ENCODE results near the gene ZFP30.

The ZFP30 gene

DNA sequence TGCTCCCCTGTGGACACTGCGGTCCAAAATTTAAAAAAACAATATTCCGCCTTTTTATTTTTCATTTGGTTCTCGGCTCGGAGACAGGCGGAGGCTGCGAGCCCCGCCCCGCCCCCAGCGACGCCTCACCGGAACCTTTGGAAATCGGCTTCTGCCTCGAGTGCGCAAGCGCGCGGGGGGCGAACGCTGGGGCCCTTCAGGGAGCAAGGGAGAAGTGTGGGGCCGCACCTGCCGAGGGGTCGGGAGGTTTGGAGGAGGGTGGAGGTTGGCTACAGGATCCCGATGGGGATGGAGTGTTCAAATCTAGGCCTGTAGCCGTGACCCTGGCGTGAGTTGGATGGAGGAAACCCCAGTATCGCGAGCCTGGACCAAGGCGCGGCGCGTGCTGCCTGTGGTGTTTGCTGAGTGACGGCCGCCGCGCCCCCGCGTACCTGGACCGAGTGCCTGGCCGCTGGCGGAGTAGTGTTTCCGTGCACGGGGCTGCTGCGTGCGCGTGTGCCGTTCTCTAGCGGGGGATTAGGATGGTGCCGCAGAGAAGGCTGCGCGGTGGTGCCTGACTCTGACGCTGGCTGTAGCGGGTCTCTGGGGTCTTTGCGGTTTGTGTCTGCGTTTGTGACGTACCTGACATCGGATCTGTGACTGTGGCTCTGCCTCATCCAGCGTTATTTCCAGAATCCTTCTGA, 565 bp upstream of the ZFP30 start:
- peak overlapping the region; percentile 52 for H3K4me3 ChIP-seq (ENCODE audit: low read depth, low read length)
- ChIA-PET CTCF (interaction anchor here (0.7 kb wide), 1 partner anchor 17 kb away, joined by 3 read pairs; no protein-coding TSS in a partner anchor), POLR2A (interaction anchor here (0.7 to 2.8 kb wide), 6 partner anchors 10 to 285 kb away, joined by 3 to 28 read pairs (median 6); partner anchors contain the start of genes ZNF527, ZNF540, ZNF570 and ZNF571)
- peaks cover 5 to 37% of the 10 kb centered on the region in 2 experiments for H3K36me3 ChIP-seq (ENCODE audit: control insufficient read depth in 2 of 2, insufficient read depth in 1 of 2, low read length in 2 of 2)
- H3K27ac ChIP-seq (ENCODE audit: extremely low read depth, low read depth, low read length): peak overlapping the region; percentile 96
- H3K9me3 ChIP-seq (ENCODE audit: control insufficient read depth, insufficient read depth, low read depth, low read length): peaks cover 22% of the 10 kb centered on the region
- peaks cover 8% of the 10 kb centered on the region; the same call in 1 of the 2 replicates for H3K4me1 ChIP-seq (ENCODE audit: control insufficient read depth, insufficient read depth, low read length)
- TF ChIP-seq ZSCAN23 (tag by site-specific recombination; IDR thresholded peaks at IDR 0.05) (peak; percentile 76), RBAK (tag by site-specific recombination; IDR thresholded peaks at IDR 0.05) (peak; percentile 93), ZNF138 (tag by site-specific recombination; IDR thresholded peaks at IDR 0.05; ENCODE audit: borderline replicate concordance) (no peak), KLF1 (tag by site-specific recombination; IDR thresholded peaks at IDR 0.05) (peak; percentile 95), SCRT1 (tag by site-specific recombination; IDR thresholded peaks at IDR 0.05; ENCODE audit: borderline replicate concordance) (no peak; the same call in 1 of the 2 replicates), ZNF37A (tag by site-specific recombination; IDR thresholded peaks at IDR 0.05) (peak; percentile 35; the same call in 1 of the 2 replicates), FEZF1 (tag by site-specific recombination; IDR thresholded peaks at IDR 0.05) (peak; percentile 65), ZNF223 (tag by site-specific recombination; IDR thresholded peaks at IDR 0.05) (peak; percentile 92; the same call in 1 of the 2 replicates), ZNF629 (tag by site-specific recombination; IDR thresholded peaks at IDR 0.05) (peak; percentile 94), MYNN (tag by site-specific recombination; IDR thresholded peaks at IDR 0.05; ENCODE audit: borderline replicate concordance) (no peak; the same call in 1 of the 2 replicates), ZNF140 (tag by site-specific recombination; IDR thresholded peaks at IDR 0.05) (no peak; the same call in 1 of the 2 replicates), ZNF624 (tag by site-specific recombination; IDR thresholded peaks at IDR 0.05) (peak; percentile 88; the same call in 1 of the 2 replicates), ZNF626 (tag by site-specific recombination; IDR thresholded peaks at IDR 0.05) (no peak), ZNF792 (tag by site-specific recombination; IDR thresholded peaks at IDR 0.05) (peak; percentile 98), ZNF529 (tag by site-specific recombination; IDR thresholded peaks at IDR 0.05; ENCODE audit: insufficient replicate concordance) (no peak), ZNF510 (tag by site-specific recombination; IDR thresholded peaks at IDR 0.05; ENCODE audit: insufficient replicate concordance) (peak; percentile 21), ZNF112 (tag by site-specific recombination; IDR thresholded peaks at IDR 0.05) (no peak), ZNF600 (tag by site-specific recombination; IDR thresholded peaks at IDR 0.05) (peak; percentile 99)
- TF ChIP-seq, protein P1, sequence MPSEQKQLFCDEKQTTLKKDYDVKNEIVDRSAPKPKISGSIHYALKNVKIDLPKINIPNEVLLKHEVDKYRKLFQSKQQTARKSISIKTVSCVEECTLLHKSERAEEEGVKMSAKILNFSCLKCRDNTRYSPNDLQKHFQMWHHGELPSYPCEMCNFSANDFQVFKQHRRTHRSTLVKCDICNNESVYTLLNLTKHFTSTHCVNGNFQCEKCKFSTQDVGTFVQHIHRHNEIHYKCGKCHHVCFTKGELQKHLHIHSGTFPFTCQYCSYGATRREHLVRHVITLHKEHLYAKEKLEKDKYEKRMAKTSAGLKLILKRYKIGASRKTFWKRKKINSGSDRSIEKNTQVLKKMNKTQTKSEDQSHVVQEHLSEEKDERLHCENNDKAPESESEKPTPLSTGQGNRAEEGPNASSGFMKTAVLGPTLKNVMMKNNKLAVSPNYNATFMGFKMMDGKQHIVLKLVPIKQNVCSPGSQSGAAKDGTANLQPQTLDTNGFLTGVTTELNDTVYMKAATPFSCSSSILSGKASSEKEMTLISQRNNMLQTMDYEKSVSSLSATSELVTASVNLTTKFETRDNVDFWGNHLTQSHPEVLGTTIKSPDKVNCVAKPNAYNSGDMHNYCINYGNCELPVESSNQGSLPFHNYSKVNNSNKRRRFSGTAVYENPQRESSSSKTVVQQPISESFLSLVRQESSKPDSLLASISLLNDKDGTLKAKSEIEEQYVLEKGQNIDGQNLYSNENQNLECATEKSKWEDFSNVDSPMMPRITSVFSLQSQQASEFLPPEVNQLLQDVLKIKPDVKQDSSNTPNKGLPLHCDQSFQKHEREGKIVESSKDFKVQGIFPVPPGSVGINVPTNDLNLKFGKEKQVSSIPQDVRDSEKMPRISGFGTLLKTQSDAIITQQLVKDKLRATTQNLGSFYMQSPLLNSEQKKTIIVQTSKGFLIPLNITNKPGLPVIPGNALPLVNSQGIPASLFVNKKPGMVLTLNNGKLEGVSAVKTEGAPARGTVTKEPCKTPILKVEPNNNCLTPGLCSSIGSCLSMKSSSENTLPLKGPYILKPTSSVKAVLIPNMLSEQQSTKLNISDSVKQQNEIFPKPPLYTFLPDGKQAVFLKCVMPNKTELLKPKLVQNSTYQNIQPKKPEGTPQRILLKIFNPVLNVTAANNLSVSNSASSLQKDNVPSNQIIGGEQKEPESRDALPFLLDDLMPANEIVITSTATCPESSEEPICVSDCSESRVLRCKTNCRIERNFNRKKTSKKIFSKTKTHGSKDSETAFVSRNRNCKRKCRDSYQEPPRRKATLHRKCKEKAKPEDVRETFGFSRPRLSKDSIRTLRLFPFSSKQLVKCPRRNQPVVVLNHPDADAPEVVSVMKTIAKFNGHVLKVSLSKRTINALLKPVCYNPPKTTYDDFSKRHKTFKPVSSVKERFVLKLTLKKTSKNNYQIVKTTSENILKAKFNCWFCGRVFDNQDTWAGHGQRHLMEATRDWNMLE (tag by site-specific recombination; conservative IDR thresholded peaks at IDR 0.05; ENCODE audit: low read depth): peak; percentile 80
- TF ChIP-seq, protein P2, sequence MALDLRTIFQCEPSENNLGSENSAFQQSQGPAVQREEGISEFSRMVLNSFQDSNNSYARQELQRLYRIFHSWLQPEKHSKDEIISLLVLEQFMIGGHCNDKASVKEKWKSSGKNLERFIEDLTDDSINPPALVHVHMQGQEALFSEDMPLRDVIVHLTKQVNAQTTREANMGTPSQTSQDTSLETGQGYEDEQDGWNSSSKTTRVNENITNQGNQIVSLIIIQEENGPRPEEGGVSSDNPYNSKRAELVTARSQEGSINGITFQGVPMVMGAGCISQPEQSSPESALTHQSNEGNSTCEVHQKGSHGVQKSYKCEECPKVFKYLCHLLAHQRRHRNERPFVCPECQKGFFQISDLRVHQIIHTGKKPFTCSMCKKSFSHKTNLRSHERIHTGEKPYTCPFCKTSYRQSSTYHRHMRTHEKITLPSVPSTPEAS (tag by site-specific recombination; IDR thresholded peaks at IDR 0.05): peak; percentile 87
- TF ChIP-seq, protein P3, sequence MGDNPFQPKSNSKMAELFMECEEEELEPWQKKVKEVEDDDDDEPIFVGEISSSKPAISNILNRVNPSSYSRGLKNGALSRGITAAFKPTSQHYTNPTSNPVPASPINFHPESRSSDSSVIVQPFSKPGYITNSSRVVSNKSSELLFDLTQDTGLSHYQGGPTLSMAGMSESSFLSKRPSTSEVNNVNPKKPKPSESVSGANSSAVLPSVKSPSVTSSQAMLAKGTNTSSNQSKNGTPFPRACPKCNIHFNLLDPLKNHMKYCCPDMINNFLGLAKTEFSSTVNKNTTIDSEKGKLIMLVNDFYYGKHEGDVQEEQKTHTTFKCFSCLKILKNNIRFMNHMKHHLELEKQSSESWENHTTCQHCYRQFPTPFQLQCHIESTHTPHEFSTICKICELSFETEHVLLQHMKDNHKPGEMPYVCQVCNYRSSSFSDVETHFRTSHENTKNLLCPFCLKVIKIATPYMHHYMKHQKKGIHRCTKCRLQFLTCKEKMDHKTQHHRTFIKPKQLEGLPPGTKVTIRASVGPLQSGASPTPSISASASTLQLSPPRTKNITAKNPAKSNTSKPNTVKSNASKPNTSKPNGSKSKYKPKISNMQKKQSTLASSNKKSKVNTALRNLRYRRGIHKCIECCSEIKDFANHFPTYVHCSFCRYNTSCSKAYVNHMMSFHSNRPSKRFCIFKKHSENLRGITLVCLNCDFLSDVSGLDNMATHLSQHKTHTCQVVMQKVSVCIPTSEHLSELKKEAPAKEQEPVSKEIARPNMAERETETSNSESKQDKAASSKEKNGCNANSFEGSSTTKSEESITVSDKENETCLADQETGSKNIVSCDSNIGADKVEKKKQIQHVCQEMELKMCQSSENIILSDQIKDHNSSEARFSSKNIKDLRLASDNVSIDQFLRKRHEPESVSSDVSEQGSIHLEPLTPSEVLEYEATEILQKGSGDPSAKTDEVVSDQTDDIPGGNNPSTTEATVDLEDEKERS (tag by site-specific recombination; IDR thresholded peaks at IDR 0.05): peak; percentile 100
- TF ChIP-seq, protein P4, sequence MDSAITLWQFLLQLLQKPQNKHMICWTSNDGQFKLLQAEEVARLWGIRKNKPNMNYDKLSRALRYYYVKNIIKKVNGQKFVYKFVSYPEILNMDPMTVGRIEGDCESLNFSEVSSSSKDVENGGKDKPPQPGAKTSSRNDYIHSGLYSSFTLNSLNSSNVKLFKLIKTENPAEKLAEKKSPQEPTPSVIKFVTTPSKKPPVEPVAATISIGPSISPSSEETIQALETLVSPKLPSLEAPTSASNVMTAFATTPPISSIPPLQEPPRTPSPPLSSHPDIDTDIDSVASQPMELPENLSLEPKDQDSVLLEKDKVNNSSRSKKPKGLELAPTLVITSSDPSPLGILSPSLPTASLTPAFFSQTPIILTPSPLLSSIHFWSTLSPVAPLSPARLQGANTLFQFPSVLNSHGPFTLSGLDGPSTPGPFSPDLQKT (IDR thresholded peaks at IDR 0.05; ENCODE audit: borderline replicate concordance, low read depth, low read length): no peak
- TF ChIP-seq, protein P5, sequence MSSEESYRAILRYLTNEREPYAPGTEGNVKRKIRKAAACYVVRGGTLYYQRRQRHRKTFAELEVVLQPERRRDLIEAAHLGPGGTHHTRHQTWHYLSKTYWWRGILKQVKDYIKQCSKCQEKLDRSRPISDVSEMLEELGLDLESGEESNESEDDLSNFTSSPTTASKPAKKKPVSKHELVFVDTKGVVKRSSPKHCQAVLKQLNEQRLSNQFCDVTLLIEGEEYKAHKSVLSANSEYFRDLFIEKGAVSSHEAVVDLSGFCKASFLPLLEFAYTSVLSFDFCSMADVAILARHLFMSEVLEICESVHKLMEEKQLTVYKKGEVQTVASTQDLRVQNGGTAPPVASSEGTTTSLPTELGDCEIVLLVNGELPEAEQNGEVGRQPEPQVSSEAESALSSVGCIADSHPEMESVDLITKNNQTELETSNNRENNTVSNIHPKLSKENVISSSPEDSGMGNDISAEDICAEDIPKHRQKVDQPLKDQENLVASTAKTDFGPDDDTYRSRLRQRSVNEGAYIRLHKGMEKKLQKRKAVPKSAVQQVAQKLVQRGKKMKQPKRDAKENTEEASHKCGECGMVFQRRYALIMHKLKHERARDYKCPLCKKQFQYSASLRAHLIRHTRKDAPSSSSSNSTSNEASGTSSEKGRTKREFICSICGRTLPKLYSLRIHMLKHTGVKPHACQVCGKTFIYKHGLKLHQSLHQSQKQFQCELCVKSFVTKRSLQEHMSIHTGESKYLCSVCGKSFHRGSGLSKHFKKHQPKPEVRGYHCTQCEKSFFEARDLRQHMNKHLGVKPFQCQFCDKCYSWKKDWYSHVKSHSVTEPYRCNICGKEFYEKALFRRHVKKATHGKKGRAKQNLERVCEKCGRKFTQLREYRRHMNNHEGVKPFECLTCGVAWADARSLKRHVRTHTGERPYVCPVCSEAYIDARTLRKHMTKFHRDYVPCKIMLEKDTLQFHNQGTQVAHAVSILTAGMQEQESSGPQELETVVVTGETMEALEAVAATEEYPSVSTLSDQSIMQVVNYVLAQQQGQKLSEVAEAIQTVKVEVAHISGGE (tag by site-specific recombination; conservative IDR thresholded peaks at IDR 0.05; ENCODE audit: low read depth): peak; percentile 87

All from HEK293 (cell line).